GF-D8 (cell line): Measurements from ENCODE around the gene FHIT.

ENCODE experiments used
- DNase-seq: peaks from one replicate; lab custom pipeline; 2025; lab: John Stamatoyannopoulos, UW

Gene FHIT

GRCh38 chr3:60403866-60404265, 847.4 kb downstream of the FHIT start:
- no peak for DNase-seq

DNA sequence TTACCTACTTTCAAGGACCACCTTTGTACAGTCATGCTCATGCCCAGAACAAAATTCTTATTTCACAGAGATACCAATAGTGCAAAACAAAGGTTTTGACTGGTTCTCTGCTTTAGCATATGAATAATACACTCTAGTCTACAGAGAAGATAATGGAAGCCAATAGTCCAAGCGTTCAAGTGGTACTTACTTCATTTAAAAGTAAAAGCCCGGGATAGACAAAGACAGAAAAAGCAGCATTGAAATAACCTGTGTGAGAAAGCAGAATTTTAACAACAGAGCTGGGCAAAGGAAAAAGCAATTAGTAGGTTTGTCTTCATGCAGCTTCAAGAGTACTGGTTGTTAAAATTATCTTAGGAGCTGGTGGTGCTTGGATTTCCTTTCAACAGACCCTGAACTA, 848.3 kb downstream of the FHIT start:
- no peak for DNase-seq

DNA sequence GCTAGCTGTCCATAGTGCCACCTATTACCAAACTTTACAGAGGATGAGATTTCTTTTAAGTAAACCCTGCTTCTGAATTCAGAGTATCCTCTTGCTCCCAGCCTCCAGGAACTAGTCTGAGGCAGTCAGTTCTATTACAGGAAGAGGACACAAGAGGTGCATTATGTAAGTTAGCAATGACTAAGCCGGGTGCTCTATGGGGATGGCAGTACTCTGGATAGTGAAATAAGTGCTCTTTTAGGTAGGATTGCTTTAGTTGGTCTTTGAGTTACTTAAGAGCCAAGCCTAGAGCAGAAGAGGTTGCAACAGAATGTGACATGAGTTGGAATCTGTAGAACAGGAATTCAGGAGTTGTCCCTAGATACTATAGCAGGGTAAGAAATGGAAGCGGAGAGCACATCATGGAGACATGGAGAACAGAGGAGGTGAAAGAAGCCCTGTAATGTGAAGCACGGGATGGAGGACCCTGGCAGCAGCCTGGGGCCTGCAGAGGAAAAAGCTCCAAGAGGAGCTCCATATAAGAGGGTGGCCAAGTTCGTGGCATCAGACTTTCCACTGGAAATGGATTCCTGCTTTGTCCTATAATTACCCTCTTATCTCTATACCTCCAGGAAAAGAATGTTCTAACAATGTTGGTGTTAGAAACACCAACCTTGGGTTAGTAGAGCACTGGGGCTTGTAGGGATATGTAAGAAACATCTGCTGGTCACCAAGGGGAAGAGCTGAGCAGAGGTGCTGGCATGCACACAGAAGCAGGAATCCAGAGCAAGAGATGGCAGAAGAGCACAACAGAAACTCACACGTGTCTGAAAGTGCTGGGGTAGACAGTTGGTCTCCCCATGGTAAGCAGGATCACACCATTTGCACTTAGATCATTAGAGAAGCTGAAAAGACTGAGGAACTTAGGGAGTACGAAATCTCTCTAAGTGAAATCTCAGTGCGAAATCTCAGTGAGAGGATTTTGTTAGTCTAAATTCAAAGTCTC, 851.1 kb downstream of the FHIT start:
- peak; percentile 44 for DNase-seq

GRCh38 chr3:60399292-60399691, 852.0 kb downstream of the FHIT start:
- DNase-seq: no peak

- DNase-seq: no peak
Observed at GRCh38 chr3:60395173-60395762, 856.0 kb downstream of the FHIT start.

- DNase-seq: no peak
Observed at GRCh38 chr3:60393946-60394345, 857.3 kb downstream of the FHIT start.

- no peak for DNase-seq
Observed at GRCh38 chr3:60392501-60392900, 858.8 kb downstream of the FHIT start.

DNA sequence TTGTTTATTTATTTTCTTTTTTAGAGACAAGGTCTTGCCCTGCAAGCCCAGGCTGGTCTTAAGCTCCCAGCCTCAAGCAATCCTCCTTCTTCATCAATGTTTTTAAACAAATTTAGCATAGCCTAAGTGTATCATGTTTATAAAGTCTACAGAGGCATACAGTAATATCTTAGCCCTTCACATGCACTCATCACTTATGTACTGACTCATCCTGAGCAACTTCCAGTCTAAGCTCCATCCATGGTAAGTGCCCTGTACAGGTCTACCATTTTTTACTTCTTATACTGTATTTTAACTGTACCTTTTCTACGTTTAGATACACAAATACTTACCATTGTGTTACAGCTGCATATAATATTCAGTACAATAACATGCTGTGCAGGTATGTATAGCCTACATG, 860.0 kb downstream of the FHIT start:
- DNase-seq: no peak

DNA sequence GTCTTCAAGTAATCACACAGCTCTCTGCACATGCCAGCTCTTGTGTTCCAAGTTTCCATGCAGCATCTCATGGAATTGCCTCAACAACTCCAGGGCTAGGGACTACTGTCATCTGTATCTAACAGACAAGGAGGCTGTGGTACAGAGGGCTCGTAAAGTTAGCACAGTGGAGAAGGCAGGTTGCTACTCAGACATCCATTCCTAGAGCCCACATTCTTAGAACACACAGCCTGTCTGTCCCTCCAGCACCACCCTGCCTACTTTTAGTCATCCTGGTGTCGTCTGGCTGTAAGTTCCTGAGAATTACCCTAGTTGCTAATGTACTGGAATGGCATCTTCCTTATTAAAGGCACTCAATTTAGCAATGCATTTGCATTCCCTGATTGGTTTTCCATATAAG, 862.5 kb downstream of the FHIT start:
- no peak for DNase-seq

- DNase-seq: peak; percentile 83
Observed at GRCh38 chr3:60386306-60386705, 864.9 kb downstream of the FHIT start.

DNA sequence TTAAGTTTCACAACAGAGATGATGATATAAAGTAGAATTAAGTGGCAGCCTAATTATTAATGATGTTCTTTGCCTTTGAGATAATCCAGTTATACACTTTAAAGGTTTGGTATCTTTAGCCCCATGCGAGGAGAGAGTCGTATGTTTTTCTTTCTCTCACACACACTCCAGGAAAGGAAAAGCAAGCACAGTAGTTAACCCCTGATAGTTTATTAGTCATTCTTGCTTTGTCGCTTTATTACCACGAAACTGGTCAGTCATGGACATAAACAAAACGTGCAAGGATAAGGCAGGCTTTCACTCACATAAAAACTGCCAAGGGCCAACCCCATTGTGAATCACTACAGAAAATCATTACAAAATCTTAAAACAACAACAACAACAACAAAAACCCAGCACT, 866.9 kb downstream of the FHIT start:
- DNase-seq: no peak

DNA sequence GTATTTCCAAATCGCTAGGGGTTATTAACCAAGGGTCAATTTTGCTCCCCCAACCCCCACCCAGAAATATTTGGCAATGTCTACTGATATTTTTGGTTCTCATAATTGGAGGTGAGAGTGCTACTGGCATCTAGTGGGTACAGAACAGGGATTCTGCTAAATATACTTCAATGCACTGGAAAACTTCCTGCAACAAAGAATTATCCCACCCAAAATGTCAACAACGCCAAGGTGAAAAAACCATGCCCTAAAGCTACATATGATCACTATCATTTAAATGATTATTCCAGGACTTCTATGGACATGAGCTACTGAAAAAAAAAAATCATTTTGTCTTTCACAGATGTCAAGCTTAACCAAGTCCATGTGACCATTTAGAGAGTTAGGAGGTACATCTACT, 867.9 kb downstream of the FHIT start:
- DNase-seq: no peak

- no peak for DNase-seq
Observed at GRCh38 chr3:60366486-60366885, 884.8 kb downstream of the FHIT start.

- no peak for DNase-seq
Observed at GRCh38 chr3:60365360-60365759, 885.9 kb downstream of the FHIT start.

DNA sequence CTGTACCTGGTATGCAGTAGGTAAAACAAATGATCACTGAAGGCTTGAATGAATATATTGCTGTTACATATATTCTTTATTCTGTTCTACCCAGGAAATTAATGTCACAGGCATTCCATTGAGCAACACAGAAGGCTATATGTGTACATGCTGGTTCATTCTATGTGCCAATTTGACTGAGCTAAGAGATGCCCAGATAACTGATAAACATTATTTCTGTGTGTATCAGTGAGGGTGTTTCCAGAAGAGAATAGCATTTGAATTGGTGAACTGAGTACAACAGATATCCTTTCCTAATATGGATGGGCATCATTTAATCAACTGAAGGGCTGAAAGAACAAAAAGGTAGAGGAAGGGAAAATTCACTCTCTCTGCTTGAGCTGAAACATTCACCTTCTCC, 886.8 kb downstream of the FHIT start:
- DNase-seq: no peak

GRCh38 chr3:60363817-60364216, 887.4 kb downstream of the FHIT start:
- DNase-seq: no peak

DNA sequence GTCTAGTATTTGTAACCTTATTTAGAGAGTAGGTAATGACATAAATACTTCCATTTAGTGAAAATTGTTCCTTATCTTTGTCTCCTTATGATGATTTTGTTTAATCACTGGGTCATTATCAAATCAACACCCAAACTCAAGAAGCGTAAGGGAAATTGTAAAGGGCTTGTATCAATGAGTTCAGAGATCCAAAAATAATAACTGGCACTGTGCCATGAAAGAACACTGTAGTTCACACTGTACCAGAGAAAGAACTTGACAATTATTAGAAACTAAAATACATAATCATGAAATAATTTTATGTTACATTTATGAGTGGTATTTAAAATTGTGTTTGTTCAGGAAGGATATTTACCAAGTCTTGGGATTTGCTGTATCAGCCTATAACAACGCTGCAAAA, 895.4 kb downstream of the FHIT start:
- no peak for DNase-seq

GRCh38 chr3:60351481-60351880, 899.8 kb downstream of the FHIT start:
- DNase-seq: no peak

GRCh38 chr3:60344340-60344739, 906.9 kb downstream of the FHIT start:
- DNase-seq: no peak

DNA sequence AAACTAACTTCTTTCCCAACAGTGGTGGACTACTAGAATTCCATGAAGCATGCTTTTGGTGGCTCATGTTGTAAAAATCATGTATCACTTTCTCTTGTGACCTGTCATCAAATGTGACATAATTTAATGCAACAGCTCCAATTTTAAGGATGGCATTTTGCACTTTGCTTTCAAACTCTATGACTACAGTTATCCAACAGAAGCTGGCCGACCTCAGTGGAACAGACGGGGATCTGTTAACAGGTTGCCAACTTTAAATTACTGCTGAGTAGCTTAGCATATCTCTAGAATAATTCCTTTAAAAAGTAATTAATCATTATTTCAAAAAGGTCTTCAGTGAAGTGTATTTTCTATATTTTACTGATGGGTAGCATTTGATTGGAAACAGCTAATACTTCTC, 907.4 kb downstream of the FHIT start:
- DNase-seq: no peak

GRCh38 chr3:60339304-60339703, 911.9 kb downstream of the FHIT start:
- DNase-seq: no peak

GRCh38 chr3:60337421-60337820, 913.8 kb downstream of the FHIT start:
- no peak for DNase-seq

- no peak for DNase-seq
Observed at GRCh38 chr3:60336061-60336460, 915.2 kb downstream of the FHIT start.

GRCh38 chr3:60333710-60334109, 917.5 kb downstream of the FHIT start:
- peak; percentile 90 for DNase-seq
